ENCODE results near the gene IRAK1BP1.

IRAK1BP1 gene

DNA sequence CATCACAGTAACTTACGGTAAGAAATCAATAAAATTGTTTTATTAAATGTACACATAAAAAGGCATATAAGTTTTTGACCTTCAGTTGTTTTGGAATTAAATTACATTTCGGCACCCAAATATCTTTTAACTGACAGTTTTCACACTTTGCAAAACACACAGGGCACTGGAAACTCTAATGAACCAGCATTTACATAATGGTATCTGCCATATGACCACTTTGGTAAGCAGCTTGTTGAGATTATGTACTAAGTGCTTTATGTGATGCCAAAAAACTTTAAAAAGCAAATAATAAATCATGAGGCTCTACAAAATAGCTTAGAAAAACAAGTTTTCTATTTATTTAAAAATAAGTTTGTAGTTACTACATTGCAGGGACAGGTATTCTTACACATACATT lies 68.2 kb downstream of the IRAK1BP1 start:
- Histone ChIP-seq H3K9me3 (peaks cover 0 to 15% (median 0%) of the 10 kb centered on the region in 3 donors), H3K4me3 (no peak overlapping the region), H3K27ac (no peak overlapping the region), H3K4me1 (no peaks in the 10 kb centered on the region), H3K36me3 (peaks cover 9 to 11% (median 10%) of the 10 kb centered on the region in 3 donors), H3K27me3 (no peaks in the 10 kb centered on the region)
- intact Hi-C loops (cut with DNase I; ENCODE audit: low total_unique reads) = no loop called here
- no peak for DNase-seq
- no peak for TF ChIP-seq CTCF (IDR thresholded peaks at IDR 0.05)

GRCh38 chr6:78936515-78936914 lies 69.2 kb downstream of the IRAK1BP1 start:
- no peak overlapping the region for H3K27ac ChIP-seq
- intact Hi-C loops (cut with DNase I; ENCODE audit: low total_unique reads) = no loop called here

GRCh38 chr6:78942446-78942845 lies 75.1 kb downstream of the IRAK1BP1 start:
- intact Hi-C loops (cut with DNase I; ENCODE audit: low total_unique reads) = loop anchor here (10.0 kb wide), 1 partner anchor 1948 kb away; no protein-coding TSS in a partner anchor
- Histone ChIP-seq H3K4me1 (no peaks in the 10 kb centered on the region), H3K27ac (no peak overlapping the region), H3K27me3 (no peaks in the 10 kb centered on the region), H3K9me3 (no peaks in the 10 kb centered on the region), H3K36me3 (peaks cover 64 to 69% (median 66%) of the 10 kb centered on the region in 3 donors), H3K4me3 (no peak overlapping the region)
- TF ChIP-seq CTCF (IDR thresholded peaks at IDR 0.05) = no peak
- DNase-seq = no peak

More at GRCh38 chr6:78936515-78936914, 69.2 kb downstream of the IRAK1BP1 start:
- DNase-seq = no peak
- H3K27me3 ChIP-seq = no peaks in the 10 kb centered on the region
- peaks cover 16 to 19% (median 18%) of the 10 kb centered on the region in 3 donors for H3K36me3 ChIP-seq
- no peaks in the 10 kb centered on the region for H3K4me1 ChIP-seq
- H3K4me3 ChIP-seq = no peak overlapping the region
- peaks cover 0 to 15% (median 0%) of the 10 kb centered on the region in 3 donors for H3K9me3 ChIP-seq
- no peak for TF ChIP-seq CTCF (IDR thresholded peaks at IDR 0.05)

- Histone ChIP-seq H3K36me3 (peaks cover 86 to 89% (median 87%) of the 10 kb centered on the region in 3 donors), H3K9me3 (peaks cover 0 to 10% (median 9%) of the 10 kb centered on the region in 3 donors), H3K27me3 (no peaks in the 10 kb centered on the region), H3K27ac (no peak overlapping the region), H3K4me1 (no peaks in the 10 kb centered on the region), H3K4me3 (no peak overlapping the region)
- DNase-seq = no peak
- intact Hi-C loops (cut with DNase I; ENCODE audit: low total_unique reads) = loop anchor here (10.0 kb wide), 1 partner anchor 1953 kb away; no protein-coding TSS in a partner anchor
- no peak for TF ChIP-seq CTCF (IDR thresholded peaks at IDR 0.05)
Observed at GRCh38 chr6:78947529-78947928, 80.2 kb downstream of the IRAK1BP1 start.

- no peak for DNase-seq
- Histone ChIP-seq H3K4me1 (no peaks in the 10 kb centered on the region), H3K27ac (no peak overlapping the region), H3K27me3 (no peaks in the 10 kb centered on the region), H3K36me3 (peaks cover 89 to 91% (median 90%) of the 10 kb centered on the region in 3 donors), H3K9me3 (peaks cover 0 to 10% (median 9%) of the 10 kb centered on the region in 3 donors), H3K4me3 (no peak overlapping the region)
- intact Hi-C loops (cut with DNase I; ENCODE audit: low total_unique reads) = loop anchor here (10.0 kb wide), 1 partner anchor 1953 kb away; no protein-coding TSS in a partner anchor
- no peak for TF ChIP-seq CTCF (IDR thresholded peaks at IDR 0.05)
Observed at GRCh38 chr6:78947962-78948361, 80.6 kb downstream of the IRAK1BP1 start.

All from tibial artery (tissue), 4 donors.